HL-60/S4 (cell line): ENCODE results near the gene FSTL5.

Experiments
- in situ Hi-C: fragments of 300-500 bp; cut with MboI; formaldehyde crosslinking; loops from 2 replicates; pipeline ENCODE4 v1.14.3; 2022; ENCODE audit warnings: low sequenced_read_pairs

Gene FSTL5

DNA sequence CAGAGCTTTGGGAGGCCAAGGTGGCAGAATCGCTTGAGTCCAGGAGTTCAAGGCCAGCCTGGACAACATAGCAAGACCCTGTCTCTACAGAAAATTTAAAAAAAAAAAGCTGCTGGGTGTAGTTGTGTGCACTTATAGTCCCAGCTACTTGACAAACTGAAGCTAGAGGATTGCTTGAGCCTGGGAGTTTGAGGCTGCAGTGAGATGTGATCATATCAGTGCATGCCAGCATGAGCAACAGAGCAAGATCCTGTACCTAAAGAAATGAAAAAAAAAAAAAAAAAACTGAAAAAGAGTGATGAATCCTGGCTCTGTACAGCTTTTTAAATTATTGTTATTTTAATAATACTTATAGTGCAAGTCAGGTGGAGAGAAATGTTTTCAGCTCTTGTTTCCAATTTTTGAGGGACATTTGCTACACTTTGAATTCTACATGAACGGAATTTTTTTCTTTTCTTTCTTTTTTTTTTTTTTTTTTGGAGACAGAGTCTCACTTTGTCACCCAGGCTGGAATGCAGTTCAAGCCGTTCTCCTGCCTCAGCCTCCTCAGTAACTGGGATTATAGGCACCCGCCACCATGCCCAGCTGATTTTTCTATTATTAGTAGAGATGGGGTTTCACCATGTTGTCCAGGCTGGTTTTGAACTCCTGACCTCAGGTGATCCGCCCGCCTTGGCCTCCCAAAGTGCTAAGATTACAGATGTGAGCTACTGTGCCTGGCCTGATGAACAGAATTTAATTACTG, 215.6 kb downstream of the FSTL5 start:
- in situ Hi-C loops = no loop called here

DNA sequence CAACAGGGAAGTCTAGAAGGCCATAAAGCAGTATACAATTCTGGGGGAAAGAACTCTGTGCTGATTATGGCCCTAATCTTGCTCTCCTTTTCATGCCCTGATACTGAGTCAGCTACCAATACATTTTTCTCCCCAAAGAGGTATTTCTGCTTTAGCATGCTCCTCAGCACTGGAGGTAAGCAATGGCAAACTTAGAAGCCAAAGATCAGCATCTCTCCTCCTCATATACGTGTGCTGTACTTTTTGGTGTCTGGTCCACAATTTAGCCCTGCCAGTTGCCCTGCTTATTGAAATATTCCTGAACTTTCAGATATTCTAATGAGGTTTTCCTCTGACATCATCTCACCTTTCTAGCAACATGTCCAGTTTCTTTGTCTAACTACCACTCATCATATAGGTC, 226.2 kb downstream of the FSTL5 start:
- in situ Hi-C loops = no loop called here

DNA sequence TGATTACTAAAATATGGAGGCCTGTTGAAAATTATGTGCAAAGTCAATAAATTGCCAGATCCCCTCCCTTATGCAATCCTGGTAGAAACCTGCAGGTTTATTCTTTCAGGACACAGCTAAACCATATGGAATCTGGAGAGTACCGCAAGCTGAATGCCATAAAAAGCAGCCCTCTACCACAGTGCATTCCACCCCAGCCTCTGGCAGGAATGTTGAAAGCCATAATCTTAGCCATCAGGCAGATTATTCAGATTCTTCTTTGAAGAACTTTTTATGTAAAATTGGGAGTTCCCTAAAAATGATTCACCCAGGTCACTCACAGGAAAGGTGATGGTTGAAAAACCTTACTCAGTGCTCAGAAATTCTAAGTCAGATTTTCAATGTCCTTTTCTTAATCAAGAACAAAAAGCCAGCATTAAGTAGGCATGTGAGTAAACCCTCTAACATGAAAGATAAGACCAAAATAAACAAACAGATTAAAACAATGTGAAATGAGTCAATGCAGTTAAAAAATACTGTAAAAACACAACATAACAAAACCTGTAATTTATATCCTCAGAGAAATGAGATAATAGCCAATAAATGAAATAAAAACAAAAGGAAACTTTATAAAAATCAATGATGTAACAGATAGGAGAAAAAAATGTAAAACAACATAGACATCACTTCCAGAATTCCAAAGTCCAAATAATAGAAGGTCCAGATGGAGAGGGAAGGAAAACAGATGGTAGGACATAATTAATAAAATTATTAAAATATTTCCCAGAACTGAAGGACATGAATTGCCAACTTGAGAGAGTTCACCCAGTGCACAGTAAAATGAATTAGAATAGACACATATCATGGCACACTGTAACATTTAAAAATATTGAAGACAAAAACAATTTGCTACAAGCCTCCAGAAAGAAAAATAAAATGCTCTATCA, 226.9 kb downstream of the FSTL5 start:
- in situ Hi-C loops = no loop called here

DNA sequence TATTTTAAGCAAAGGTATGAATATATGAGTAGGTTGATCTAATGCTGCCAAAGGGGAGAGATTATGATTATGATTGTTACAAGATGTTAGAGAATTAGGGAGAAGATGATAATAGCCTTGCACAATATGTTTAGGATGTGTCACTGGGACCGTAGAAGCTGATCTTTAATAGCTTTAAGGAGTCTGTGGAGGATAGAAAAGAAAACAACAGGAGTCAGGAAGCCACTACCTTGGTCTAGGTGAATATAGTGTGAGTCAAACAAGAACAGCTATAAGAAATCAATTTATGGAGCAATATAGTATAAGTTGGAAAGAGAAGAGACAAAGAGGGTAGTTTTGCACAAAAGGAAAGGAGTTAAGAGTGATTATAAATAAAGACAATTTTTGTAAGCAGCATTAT, 232.7 kb downstream of the FSTL5 start:
- in situ Hi-C loops = no loop called here

DNA sequence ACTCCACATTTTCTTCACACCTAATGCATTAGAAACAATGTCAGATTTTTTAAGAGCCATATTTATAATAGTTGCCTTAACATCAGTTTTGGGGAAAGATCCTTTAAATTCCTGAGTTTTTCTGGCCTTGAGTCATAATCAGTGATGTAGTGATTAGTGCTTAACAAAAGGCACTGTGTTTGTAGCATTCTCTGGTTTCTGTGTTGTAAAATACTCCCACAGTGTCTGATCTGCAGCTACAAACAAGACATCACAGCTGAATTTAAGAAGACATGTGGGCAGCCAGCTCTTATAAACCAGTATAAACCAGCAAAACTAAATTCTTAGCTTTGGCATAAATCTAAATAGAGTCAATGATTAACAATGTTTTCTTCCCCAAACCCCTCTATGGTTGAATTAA, 233.8 kb downstream of the FSTL5 start:
- in situ Hi-C loops = no loop called here

DNA sequence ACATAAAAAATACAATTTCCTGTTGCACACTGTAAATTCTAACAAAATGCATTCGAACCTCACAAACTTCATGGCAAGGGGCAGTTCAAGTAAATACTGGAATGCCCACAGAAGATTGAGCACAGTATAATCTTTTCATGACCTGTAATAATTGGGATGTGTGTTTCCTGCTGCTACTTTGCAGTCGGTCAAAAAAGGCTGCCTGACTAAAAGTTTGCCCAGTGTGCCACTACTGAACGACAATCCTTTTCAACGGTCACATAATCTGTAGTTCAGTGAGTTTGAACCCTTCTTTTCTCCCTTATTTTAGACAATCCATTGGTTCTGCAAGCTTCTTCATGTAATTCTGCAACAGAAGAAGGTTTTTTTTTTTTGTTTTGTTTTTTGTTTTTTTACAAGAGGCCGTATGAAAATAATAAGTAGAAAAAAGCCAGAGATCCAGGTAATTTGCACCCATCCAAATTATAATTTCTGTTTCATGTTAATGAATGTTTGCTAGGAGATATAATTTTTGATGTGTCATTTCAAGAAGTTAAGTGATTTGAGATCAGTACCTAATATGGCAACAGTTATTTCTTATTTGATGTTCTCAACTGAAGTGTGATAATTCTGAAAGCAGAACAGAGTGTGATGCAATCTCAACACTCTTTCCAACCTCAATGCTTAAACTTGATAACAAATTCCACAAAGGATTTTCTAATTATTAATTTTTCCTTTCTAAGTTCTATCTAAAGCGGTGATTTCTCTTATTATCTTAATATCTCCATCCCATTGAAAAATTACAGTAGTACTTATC, 237.6 kb downstream of the FSTL5 start:
- in situ Hi-C loops = no loop called here

DNA sequence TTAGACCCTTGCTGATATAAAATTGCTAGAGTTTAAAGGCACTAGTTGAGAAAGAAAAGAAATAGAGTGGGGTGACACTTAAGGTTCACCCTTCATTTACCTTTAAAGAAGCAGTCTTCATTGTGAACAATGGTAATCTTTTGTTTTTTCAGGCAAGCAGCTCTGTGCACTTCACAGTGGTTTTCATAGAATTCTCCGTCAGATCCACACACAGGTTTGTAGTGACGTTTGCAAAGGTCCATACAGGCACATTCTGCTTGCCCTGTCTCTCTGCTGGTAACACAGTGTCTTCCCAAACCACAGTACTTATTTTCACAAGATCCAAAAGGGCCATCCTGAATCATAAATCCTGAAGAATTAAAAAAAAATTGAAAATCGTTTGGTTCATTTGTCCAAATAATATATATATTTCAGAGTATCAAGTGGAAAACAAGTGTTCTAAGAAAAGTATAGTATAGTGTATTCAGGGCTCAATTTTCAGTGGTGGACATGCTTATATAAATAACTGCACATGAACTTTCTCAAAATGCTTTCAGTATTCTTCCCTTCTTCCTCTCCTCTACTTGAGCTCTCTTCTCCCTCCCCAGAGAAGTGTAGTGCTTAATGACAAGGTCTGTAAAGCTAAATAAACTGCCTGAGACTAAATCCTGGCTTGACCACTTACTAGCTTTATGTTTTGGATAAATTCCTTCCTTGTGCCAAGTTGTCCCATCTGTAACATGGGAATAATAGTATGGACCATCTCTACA, 243.3 kb downstream of the FSTL5 start:
- in situ Hi-C loops = no loop called here

DNA sequence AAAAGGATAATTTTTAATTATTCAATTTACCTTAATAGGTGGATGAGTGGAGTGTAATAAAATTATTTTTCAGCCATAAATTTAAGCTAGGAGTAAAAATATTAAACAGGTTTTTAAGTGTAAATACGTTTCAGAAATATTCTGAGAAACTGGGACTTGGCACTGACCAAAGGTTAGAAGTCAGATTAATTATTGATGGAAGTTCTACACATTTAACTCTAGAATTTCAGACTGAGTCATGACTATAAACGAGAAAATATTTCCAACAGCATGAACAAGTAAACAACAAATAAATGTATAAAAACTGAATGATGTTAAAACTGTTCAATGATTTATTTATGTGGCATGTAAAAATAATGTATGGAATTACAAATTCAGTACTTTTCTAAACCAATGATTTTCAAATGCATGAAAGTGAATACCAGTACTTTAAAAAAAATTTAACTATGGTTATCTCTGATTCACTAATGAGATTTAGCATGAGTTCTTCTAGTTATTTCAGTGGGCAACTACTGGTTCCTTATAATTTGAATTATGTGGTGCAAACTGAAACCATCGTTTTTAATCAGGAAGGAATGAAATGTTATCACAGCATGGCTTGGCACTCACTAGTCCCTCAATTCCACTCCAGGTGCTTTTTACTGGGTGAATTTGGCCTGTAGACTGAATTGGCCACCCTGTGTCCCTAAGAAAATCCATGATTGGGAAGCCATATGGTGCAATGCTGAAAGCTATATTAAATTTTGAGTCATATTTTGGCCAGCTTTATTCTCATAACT, 244.2 kb downstream of the FSTL5 start:
- in situ Hi-C loops = no loop called here

DNA sequence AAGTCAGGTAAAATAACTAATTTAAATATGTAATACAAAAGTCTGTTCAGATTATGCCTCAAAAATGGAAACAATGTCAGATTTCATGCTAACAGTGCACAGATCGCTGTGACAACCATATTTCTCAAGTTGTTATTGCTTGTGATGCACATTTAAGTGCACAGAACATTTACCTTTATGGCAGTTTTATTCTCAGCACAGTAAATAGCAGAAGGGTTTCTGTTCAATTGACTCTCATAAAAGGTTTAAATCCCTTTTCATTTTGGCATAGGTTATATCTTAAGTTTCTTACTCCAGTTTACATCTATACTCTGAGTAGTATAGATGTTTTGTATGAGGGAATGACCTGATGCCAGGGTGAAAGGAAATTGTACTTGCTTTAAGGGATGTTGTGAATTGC, 247.8 kb downstream of the FSTL5 start:
- in situ Hi-C loops = no loop called here

DNA sequence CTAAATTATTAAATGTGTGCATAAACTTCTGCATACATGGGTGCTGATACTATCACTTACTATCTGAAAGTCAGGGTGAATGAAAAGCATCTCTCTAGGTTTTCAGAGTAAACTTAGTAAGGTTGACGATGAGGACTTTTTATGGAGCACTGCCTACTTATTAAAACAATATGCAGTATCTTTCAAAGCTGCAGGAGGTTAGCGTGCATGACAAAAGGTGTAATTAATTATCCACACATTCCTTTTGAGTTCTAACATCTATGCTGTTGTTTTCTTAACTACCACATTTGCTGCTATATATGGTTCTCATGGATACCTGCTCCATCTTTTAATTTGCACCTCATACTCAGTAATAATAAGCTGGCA, 256.2 kb downstream of the FSTL5 start:
- in situ Hi-C loops = no loop called here

DNA sequence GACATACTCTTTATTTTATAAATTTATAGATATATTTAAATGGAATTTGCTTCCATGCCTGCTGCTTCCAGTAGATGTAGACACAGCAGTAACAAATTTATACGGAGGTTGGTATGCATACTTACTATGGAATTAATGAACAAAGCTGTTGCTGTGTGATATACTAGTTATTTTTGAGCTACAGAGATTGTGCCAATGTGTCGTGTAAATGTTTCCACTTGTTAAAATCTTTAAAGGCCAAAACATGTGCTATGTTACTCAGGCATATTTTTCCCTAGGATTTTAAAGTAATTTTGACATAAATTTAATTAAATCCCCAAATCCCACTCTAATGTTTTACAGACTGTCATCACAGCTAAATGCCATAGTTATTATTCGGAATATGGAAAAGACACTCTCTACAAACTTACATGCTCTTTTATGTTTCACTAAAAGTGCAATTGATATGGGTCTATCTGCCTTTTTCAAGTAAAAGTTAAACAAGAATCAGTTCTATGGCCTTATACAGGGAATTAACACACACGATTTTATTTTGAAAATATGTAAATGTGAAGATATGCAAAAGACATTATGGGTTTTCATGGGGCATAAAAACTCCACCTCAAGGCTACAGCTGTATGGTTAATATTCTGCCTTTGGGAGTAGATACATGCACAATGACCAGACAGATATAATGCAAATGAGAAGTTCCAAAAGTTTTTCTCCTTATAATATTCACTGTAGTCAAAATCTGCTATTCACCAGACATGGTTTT, 256.8 kb downstream of the FSTL5 start:
- in situ Hi-C loops = no loop called here

DNA sequence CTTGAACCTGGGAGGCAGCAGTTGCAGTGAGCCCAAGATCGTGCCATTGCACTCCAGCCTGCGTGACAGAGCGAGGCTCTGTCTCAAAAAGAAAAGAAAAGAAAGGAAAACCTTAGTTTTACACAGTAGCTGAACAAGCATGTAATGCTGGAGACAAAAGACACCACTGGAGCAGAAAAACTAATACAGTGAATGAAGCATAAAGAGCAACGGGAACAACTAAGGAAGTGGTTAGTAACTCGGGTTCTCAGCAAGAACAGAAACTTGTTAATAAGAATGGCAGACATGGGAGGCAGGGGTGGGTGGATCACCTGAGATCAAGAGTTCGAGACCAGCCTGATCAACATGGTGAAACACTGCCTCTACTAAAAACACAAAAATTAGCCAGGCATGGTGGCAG, 263.7 kb downstream of the FSTL5 start:
- in situ Hi-C loops = no loop called here

DNA sequence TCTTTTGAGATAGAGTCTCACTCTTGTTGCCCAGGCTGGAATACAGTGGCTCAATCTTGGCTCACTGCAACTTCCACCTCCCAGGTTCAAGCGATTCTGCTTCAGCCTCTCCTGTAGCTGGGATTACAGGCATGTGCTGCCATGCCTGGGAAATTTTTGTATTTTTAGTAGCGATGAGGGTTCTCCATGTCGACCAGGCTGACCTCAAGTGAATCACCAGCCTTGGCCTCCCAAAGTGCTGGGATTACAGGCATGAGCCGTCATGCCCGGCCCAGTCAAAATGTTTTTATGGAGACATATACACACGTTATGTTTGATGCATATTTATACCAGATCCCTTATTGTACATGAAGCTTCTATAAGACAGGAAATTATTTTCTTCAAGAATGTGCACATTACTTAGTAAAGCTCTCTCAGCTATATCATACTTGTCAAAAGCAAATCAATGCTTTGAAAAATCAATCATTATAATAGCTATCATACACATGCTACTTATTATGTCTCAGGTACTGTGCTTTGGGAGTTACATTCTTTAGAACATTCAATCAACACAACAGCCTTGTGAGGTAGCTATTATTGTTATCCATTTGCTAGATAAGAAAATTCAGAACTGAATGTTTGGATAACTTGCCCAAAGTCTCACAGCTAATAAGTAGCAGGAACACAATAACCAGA, 269.2 kb downstream of the FSTL5 start:
- in situ Hi-C loops = no loop called here

DNA sequence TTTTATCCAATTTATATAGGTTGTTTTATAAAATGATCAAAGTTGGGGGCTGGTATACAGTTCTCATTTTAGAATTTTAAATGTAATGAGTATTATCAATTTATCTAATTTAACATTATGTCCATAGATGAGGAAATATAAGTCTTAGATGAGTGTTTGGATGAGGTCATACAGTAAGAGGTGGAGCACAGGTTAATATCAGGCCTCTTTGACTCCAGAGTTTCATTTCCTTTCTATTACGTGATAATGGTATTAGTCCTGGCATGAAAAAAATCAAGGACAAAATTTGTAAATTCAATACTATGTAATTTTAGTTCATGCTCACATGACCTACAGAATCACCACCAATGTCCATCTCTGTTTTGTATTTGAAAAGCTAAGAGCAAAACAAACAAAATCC, 269.8 kb downstream of the FSTL5 start:
- in situ Hi-C loops = no loop called here

DNA sequence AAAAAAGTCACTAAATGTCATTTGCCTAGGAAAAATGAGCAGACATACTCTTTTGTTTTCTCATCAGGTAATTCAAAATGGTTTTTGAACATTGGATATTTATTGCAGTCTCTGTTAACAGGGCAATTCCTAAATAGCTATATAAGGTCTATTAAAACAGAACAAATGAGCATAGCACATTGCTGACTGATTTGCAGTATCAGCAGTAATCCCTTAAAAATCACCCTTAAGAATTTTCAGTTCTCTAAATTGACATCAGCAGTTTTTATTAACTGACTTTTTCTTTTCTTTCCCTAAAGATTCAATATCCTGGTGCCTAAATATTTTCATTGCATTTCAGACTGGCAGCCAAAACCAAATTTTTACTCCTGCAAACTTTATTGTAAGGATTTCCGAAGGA, 270.2 kb downstream of the FSTL5 start:
- in situ Hi-C loops = no loop called here

DNA sequence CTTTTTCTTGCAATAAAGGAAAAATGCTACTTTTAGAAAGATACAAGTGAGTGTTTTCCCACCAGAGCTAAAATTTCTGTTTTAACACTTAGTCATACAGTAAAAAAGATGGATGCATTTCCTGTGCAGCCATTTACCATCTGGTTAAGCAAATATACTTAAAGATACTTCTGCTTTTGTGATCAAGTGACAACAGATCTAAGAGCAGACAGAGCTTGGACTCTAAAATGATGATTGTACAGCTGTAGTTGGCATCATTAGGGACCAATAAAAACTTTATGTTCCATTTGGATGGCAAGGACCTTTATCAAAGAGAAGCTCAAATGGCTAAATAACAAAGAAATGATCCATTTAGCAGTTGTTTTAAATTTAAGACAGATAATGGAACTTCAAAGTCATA, 270.8 kb downstream of the FSTL5 start:
- in situ Hi-C loops = no loop called here

DNA sequence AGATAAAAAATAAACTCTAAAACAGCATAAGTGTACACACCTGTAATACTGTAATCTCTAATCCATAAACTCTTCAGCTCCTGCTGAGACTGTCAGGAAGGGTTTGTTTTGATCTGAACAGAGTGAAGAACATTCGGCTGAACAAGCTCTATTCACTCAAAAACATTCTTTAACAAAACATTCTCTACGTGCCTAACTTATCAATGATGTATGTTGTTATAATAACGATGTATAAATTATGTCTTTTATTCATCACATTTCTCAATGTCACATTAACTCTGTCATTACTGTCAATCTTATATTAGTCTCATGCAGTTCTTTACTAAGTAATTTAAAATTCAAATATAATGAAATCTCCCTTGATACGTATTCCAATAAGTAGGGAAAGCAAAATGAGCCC, 280.6 kb downstream of the FSTL5 start:
- in situ Hi-C loops = no loop called here

DNA sequence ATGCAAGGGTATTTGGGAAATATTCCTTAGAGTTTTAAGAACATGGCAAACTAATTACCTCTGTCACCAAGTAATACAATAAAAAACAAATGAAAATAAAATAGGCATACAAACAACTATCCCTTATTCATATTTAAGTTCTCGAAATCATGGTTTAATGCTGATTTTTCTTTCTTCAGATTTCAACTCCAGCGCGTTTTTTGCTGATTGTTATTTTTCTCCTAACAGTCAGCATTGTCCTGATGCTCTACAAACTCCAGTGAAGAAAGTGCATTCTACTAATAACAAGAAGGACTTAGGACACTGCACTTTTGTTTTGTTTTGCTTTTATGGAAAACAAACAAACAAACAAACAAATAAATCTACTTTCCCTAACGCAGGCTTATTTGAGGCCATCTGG, 282.4 kb downstream of the FSTL5 start:
- in situ Hi-C loops = no loop called here

DNA sequence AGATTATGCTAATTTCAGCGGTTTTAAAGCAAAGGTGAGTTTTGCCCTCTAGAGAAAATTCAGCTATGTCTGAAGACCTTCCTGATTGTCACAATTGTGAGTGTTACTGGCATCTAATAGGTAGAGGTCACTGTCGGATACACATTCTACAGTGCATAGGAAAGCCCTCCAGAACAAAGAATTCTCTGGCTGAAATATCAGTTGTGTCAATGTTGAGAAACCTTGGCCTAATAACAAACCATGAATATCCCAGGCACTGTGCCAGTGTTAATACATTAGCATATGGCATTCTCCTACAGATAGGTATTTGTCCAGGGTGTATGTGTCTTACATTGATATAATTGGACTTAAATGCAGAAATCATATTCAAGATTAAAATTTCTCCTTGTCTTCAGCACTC, 294.3 kb downstream of the FSTL5 start:
- in situ Hi-C loops = no loop called here
